Measurements from ENCODE around the gene UCHL3. TPM values are rescaled to one million over a fixed set of nuclear protein-coding genes. Genes with fewer than 3 reads are reported as not detected.

Gene UCHL3
- total RNA-seq = 10 to 100 TPM; 13.9 to 26.5 (median 16.0) TPM
- 28.1 TPM for total RNA-seq (2013)
- total RNA-seq = 0.99 to 7.6 (median 2.6) reads per million in 29 experiments

DNA sequence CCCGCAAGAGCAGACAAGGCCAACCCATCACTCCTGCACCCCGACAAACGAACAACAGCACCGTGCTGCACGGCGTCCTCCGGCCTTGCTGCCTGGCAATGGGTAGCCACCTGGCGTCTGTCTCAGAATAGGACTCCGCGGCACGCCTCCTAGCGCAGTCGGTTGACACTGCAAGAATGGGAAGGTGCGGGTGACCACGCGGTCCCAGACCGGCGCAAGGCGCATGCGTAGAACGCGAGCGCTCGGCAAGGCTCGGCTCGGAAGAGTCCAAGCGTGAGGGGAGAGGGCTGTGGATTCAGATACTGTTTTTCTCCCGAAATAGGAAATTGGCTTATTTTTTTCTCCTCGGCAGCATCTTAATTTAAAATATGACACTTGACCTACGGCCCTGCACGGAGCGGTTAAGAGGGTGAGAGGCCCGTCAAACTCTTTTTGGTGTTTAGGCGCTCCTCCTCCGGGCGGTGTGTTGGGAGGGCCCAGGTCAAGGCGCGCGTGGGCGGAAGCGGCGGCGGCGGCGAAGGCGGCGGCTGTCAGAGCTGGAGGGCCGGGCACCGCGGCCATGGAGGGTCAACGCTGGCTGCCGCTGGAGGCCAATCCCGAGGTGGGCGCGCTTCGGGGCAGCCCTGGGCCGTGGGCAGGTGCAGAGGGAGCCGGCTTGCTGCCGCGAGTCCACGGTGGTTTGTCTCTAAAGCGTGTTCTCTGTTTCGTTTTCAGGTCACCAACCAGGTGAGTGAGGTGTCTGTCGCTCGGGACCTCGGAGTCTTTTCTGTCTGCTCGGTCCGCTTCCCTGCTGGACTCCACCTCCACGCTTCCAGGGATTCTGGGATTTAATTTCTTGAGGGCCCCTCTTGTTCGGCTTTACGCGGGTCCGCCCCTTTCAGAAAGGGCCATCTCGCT is at the start of gene UCHL3:
Gene UCHL3 (plus strand): TSS at position 530 of the 897 bp plus-strand sequence. CDS start 30 bp downstream, at position 560.
- ATAC-seq (replicated peaks in 1 of 4) (peak; percentile 90 to 95 (median 92)), DNase-seq (peak; percentile 92 to 99 (median 96))
- WGBS (ENCODE audit: insufficient coverage) = under 1% methylated on average over 66 of the region's 74 CpGs
- Mint-ChIP-seq H3K9me3 (no peaks in the 10 kb centered on the region), H3K27ac (peak within 1 kb of the TSS; percentile 97 to 98), H3K36me3 (peaks cover 14% of the 10 kb centered on the region), H3K4me3 (peak within 1 kb of the TSS; percentile 87 to 93 (median 91)), H3K4me1 (peaks cover 42 to 46% (median 44%) of the 10 kb centered on the region in 3 donors), H3K27me3 (no peaks in the 10 kb centered on the region)
- Histone ChIP-seq H3K36me3 (ENCODE audit: control insufficient read depth in 2 of 2, extremely low read depth in 1 of 2, insufficient read depth in 1 of 2, low read length in 1 of 2) (peaks cover 3 to 5% of the 10 kb centered on the region in 2 donors), H3K9me3 (no peaks in the 10 kb centered on the region), H3K27me3 (replicated peaks in 1 of 2; ENCODE audit: control insufficient read depth in 2 of 2, extremely low read depth in 1 of 2, insufficient read depth in 2 of 2, low read length in 1 of 2) (no peaks in the 10 kb centered on the region), H3K27ac (ENCODE audit: low read length) (peak within 1 kb of the TSS; percentile 94), H3K4me1 (ENCODE audit: control insufficient read depth in 1 of 2, extremely low read depth in 1 of 2, insufficient read depth in 2 of 2, low read length in 2 of 2) (peaks cover 14 to 18% of the 10 kb centered on the region in 2 experiments), H3K4me3 (ENCODE audit: control insufficient read depth in 1 of 2, extremely low read depth in 1 of 2, low read length in 1 of 2) (peak within 1 kb of the TSS; percentile 74 to 96)
- CTCF ChIA-PET = interaction anchor here (0.5 to 2.1 kb wide), 7 partner anchors 11 to 1946 kb away, joined by 3 to 11 read pairs (median 3); partner anchors contain the start of gene COMMD6 (in 2 of the 2)
- POLR2A ChIA-PET = interaction anchor here (0.6 to 0.7 kb wide), 5 partner anchors 7 to 122 kb away, joined by 3 to 13 read pairs (median 7); no protein-coding TSS in a partner anchor

DNA sequence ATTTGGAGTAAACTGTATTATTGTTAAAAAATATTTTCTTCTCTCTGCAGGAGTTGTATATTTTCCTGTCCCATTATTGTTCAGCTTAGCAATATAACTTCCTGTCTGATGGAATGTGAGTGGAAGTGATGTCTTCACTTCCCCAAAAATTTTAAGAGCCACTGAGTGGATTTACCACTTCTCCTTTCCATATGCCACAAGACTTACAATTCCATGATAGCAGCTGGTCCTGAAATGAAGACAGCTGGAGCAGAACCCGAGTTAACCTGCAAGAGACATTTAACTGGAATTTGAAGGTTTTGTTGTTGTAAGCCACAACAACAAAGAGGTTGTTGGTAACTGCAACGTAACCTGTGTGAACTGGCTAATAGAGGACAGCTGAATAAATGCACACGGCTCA is 44.3 kb upstream of the UCHL3 start:
- H3K36me3 Mint-ChIP-seq = no peaks in the 10 kb centered on the region
- ATAC-seq (replicated peaks in 1 of 4) (no peak), DNase-seq (no peak)
- no peak overlapping the region for H3K27ac Mint-ChIP-seq
- H3K4me3 ChIP-seq (ENCODE audit: control insufficient read depth in 1 of 2, extremely low read depth in 1 of 2, low read length in 1 of 2) = no peak overlapping the region
- POLR2A ChIA-PET = no interaction called here
- CTCF ChIA-PET = no interaction called here
- H3K9me3 ChIP-seq = no peaks in the 10 kb centered on the region
- no peaks in the 10 kb centered on the region for H3K4me1 Mint-ChIP-seq
- H3K4me1 ChIP-seq (ENCODE audit: control insufficient read depth in 1 of 2, extremely low read depth in 1 of 2, insufficient read depth in 2 of 2, low read length in 2 of 2) = no peaks in the 10 kb centered on the region
- no peak overlapping the region for H3K27ac ChIP-seq (ENCODE audit: low read length)
- H3K27me3 ChIP-seq (replicated peaks in 1 of 2; ENCODE audit: control insufficient read depth in 2 of 2, extremely low read depth in 1 of 2, insufficient read depth in 2 of 2, low read length in 1 of 2) = peaks cover 0 to 3% of the 10 kb centered on the region in 2 experiments
- no peak overlapping the region for H3K4me3 Mint-ChIP-seq
- no peaks in the 10 kb centered on the region for H3K36me3 ChIP-seq (ENCODE audit: control insufficient read depth in 2 of 2, extremely low read depth in 1 of 2, insufficient read depth in 1 of 2, low read length in 1 of 2)
- H3K9me3 Mint-ChIP-seq = no peaks in the 10 kb centered on the region
- H3K27me3 Mint-ChIP-seq = peaks cover under 1 to 1% of the 10 kb centered on the region in 2 donors
- WGBS (ENCODE audit: insufficient coverage) = no CpG with 5 or more reads among the region's 3 CpGs

DNA sequence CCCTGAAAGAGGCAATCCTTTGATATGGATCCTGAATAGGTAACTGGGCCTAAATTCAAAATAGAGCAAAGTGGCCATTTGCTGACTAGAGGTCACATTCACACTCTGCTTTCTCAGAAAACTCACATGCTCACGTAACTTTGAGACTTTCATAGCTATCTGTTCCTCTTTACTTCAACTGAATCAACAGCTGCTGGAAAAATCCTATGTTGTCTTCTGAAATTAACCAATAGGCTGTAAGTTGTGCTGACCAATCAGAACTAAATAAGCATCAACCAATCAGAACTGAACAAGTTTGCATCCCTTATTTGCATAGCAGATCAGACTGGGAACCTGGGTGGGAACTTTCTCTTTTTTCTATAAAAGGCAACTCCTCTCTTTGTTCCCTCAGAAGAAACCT is 43.6 kb upstream of the UCHL3 start:
- POLR2A ChIA-PET = no interaction called here
- Histone ChIP-seq H3K27ac (ENCODE audit: low read length) (no peak overlapping the region), H3K4me3 (ENCODE audit: control insufficient read depth in 1 of 2, extremely low read depth in 1 of 2, low read length in 1 of 2) (no peak overlapping the region), H3K4me1 (ENCODE audit: control insufficient read depth in 1 of 2, extremely low read depth in 1 of 2, insufficient read depth in 2 of 2, low read length in 2 of 2) (no peaks in the 10 kb centered on the region), H3K9me3 (no peaks in the 10 kb centered on the region), H3K36me3 (ENCODE audit: control insufficient read depth in 2 of 2, extremely low read depth in 1 of 2, insufficient read depth in 1 of 2, low read length in 1 of 2) (no peaks in the 10 kb centered on the region), H3K27me3 (replicated peaks in 1 of 2; ENCODE audit: control insufficient read depth in 2 of 2, extremely low read depth in 1 of 2, insufficient read depth in 2 of 2, low read length in 1 of 2) (peaks cover 0 to 3% of the 10 kb centered on the region in 2 experiments)
- no peaks in the 10 kb centered on the region for H3K36me3 Mint-ChIP-seq
- no peak overlapping the region for H3K4me3 Mint-ChIP-seq
- ATAC-seq (replicated peaks in 1 of 4) (no peak), DNase-seq (no peak)
- CTCF ChIA-PET = no interaction called here
- no peaks in the 10 kb centered on the region for H3K4me1 Mint-ChIP-seq
- no peaks in the 10 kb centered on the region for H3K9me3 Mint-ChIP-seq
- no peak overlapping the region for H3K27ac Mint-ChIP-seq
- 88% methylated on average over 1 of the region's 1 CpG for WGBS (ENCODE audit: insufficient coverage)
- H3K27me3 Mint-ChIP-seq = peaks cover 3% of the 10 kb centered on the region in 2 donors

DNA sequence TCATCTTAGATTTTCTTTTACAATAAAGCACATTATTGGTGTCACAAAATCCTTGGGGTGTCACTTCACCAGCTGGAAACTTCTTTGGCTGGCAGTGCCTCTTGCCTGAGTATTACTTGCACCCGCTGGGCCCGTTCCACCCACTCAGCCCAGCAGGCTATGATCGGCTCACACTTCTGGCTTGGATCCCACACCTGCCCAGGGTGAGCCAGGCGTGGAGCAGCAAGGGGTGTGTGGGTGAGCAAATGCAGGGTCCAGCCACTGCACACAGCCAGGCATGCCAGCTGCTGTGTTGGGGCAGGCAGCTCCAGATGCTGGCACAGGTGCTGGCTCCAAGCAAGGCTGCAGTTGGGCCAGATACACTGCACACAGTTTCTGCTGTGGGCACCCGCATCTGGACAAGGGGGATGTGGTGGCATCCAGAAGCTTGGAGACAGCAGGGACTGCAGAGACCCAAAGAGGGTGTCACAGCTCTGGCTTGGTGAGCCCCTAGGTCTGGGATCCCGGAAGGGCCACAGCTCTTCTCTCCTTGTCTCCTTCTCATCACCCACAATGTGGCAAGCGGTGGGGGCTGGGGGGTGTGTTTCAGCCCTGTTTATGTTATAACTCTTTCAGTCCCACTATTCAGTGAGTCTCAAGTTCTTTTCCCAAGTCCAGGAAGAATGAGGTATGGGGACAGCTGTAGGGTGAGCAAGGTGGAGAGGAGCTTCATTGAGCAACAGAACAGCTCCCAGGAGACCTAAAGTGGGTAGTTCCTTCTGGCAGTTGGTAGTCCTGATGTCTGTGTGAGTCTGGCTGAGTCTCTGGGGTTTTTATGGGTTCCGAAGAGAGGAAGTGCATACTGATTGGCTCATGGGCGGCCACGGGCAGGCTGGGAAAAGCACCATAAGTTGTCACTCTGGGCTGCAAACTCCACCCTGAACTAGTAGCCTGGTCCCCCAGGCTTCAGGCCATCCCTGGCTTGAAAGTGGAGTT is 42.3 kb upstream of the UCHL3 start:
- peaks cover 0 to 3% of the 10 kb centered on the region in 2 experiments for H3K27me3 ChIP-seq (replicated peaks in 1 of 2; ENCODE audit: control insufficient read depth in 2 of 2, extremely low read depth in 1 of 2, insufficient read depth in 2 of 2, low read length in 1 of 2)
- ATAC-seq (replicated peaks in 1 of 4) (no peak), DNase-seq (no peak)
- Mint-ChIP-seq H3K4me3 (no peak overlapping the region), H3K27me3 (peaks cover 5 to 7% of the 10 kb centered on the region in 2 donors), H3K36me3 (no peaks in the 10 kb centered on the region), H3K4me1 (no peaks in the 10 kb centered on the region), H3K9me3 (no peaks in the 10 kb centered on the region), H3K27ac (no peak overlapping the region)
- POLR2A ChIA-PET = no interaction called here
- CTCF ChIA-PET = no interaction called here
- no peak overlapping the region for H3K4me3 ChIP-seq (ENCODE audit: control insufficient read depth in 1 of 2, extremely low read depth in 1 of 2, low read length in 1 of 2)
- H3K9me3 ChIP-seq = no peaks in the 10 kb centered on the region
- H3K36me3 ChIP-seq (ENCODE audit: control insufficient read depth in 2 of 2, extremely low read depth in 1 of 2, insufficient read depth in 1 of 2, low read length in 1 of 2) = no peaks in the 10 kb centered on the region
- H3K27ac ChIP-seq (ENCODE audit: low read length) = no peak overlapping the region
- H3K4me1 ChIP-seq (ENCODE audit: control insufficient read depth in 1 of 2, extremely low read depth in 1 of 2, insufficient read depth in 2 of 2, low read length in 2 of 2) = no peaks in the 10 kb centered on the region
- WGBS (ENCODE audit: insufficient coverage) = 85% methylated on average over 8 of the region's 10 CpGs

DNA sequence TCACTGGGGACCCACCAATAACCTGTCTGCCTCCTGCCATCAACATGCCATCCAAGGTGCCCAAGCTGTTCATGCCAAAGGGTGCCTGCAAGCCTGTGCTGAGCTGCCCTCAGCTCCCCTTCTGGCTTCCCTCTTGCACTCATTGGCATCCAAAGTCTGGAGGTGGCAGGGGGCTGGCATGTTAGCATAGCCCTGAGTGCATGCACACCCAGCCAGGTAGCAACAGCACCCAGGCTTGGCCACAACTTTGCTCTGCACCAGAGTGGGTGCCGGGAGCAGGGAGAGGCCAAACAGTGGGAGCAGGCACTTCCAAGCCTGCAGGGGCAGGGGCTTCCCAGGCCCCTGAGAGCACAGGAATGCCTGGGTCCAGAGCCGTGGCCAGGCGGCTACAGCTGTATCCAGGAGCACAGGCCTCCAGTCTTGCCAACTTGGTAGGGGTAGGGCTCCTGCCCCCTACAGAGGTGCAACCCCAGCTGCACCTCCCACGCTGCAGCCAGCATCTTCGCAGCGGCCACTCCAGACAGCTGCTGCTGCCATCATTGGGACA is 41.5 kb upstream of the UCHL3 start:
- H3K4me3 Mint-ChIP-seq = no peak overlapping the region
- Histone ChIP-seq H3K4me3 (ENCODE audit: control insufficient read depth in 1 of 2, extremely low read depth in 1 of 2, low read length in 1 of 2) (no peak overlapping the region), H3K9me3 (no peaks in the 10 kb centered on the region), H3K36me3 (ENCODE audit: control insufficient read depth in 2 of 2, extremely low read depth in 1 of 2, insufficient read depth in 1 of 2, low read length in 1 of 2) (no peaks in the 10 kb centered on the region), H3K27me3 (replicated peaks in 1 of 2; ENCODE audit: control insufficient read depth in 2 of 2, extremely low read depth in 1 of 2, insufficient read depth in 2 of 2, low read length in 1 of 2) (peaks cover 0 to 6% of the 10 kb centered on the region in 2 experiments), H3K4me1 (ENCODE audit: control insufficient read depth in 1 of 2, extremely low read depth in 1 of 2, insufficient read depth in 2 of 2, low read length in 2 of 2) (no peaks in the 10 kb centered on the region), H3K27ac (ENCODE audit: low read length) (no peak overlapping the region)
- no peak for ATAC-seq (replicated peaks in 1 of 4)
- peaks cover 6 to 8% of the 10 kb centered on the region in 2 donors for H3K27me3 Mint-ChIP-seq
- H3K36me3 Mint-ChIP-seq = no peaks in the 10 kb centered on the region
- 84% methylated on average over 5 of the region's 6 CpGs for WGBS (ENCODE audit: insufficient coverage)
- H3K9me3 Mint-ChIP-seq = no peaks in the 10 kb centered on the region
- ChIA-PET CTCF (no interaction called here), POLR2A (no interaction called here)
- no peak for DNase-seq
- H3K27ac Mint-ChIP-seq = no peak overlapping the region
- no peaks in the 10 kb centered on the region for H3K4me1 Mint-ChIP-seq

All from T-cell (primary cell).